ENCODE results near the gene CDK15. TPM values are rescaled to one million over a fixed set of nuclear protein-coding genes. Genes with fewer than 3 reads are reported as not detected.
"Not testable (repeated sequence)": the region's sequence is repeated elsewhere in the genome, so short reads cannot be mapped to it uniquely, and the experiment has no call there.

The CDK15 gene
- total RNA-seq, 6 experiments from 2014 or later = not detected

- intact Hi-C loops (cut with DNase I) = no loop called here
- Histone ChIP-seq H3K4me3 (no peak overlapping the region), H3K9me3 (no peaks in the 10 kb centered on the region), H3K27me3 (no peaks in the 10 kb centered on the region), H3K36me3 (no peaks in the 10 kb centered on the region), H3K27ac (no peak overlapping the region), H3K4me1 (no peaks in the 10 kb centered on the region)
- DNase-seq = no peak
- no peak for TF ChIP-seq CTCF (IDR thresholded peaks at IDR 0.05)
- no peak for TF ChIP-seq POLR2A (IDR thresholded peaks at IDR 0.05)
- ATAC-seq = no peak
These were observed 9.9 kb upstream of the CDK15 start for GRCh38 chr2:201796478-201796865.

- H3K4me1 ChIP-seq = no peaks in the 10 kb centered on the region
- WGBS (ENCODE audit: insufficient coverage, low coverage, low lambda C conversion rate, missing lambda C conversion rate) = 61% methylated on average over 5 of the region's 5 CpGs
- TF ChIP-seq CTCF (IDR thresholded peaks at IDR 0.05) = no peak
- TF ChIP-seq POLR2A (IDR thresholded peaks at IDR 0.05) = no peak
- ATAC-seq (no peak), DNase-seq (no peak)
- H3K4me3 ChIP-seq = no peak overlapping the region
- intact Hi-C loops (cut with DNase I) = no loop called here
- H3K27me3 ChIP-seq = no peaks in the 10 kb centered on the region
- no peaks in the 10 kb centered on the region for H3K36me3 ChIP-seq
- no peaks in the 10 kb centered on the region for H3K9me3 ChIP-seq
- no peak overlapping the region for H3K27ac ChIP-seq
These were observed 9.0 kb upstream of the CDK15 start for GRCh38 chr2:201797175-201797840.

- ATAC-seq = no peak
- WGBS (ENCODE audit: insufficient coverage, low coverage, low lambda C conversion rate, missing lambda C conversion rate) = 68% methylated on average over 5 of the region's 7 CpGs
- no peak for DNase-seq
- TF ChIP-seq CTCF (IDR thresholded peaks at IDR 0.05) (no peak), POLR2A (IDR thresholded peaks at IDR 0.05) (no peak)
- Histone ChIP-seq H3K27me3 (no peaks in the 10 kb centered on the region), H3K36me3 (no peaks in the 10 kb centered on the region), H3K4me3 (no peak overlapping the region), H3K9me3 (no peaks in the 10 kb centered on the region), H3K4me1 (no peaks in the 10 kb centered on the region), H3K27ac (no peak overlapping the region)
- intact Hi-C loops (cut with DNase I) = no loop called here
These were observed 8.0 kb upstream of the CDK15 start for GRCh38 chr2:201798252-201798913.

GRCh38 chr2:201798914-201799285 lies 7.4 kb upstream of the CDK15 start:
- ATAC-seq; intact Hi-C loops (cut with DNase I); H3K27ac ChIP-seq; H3K36me3 ChIP-seq; H3K9me3 ChIP-seq; H3K4me3 ChIP-seq; DNase-seq; H3K4me1 ChIP-seq; H3K27me3 ChIP-seq: not testable (repeated sequence)
- 45% methylated on average over 2 of the region's 2 CpGs for WGBS (ENCODE audit: insufficient coverage, low coverage, low lambda C conversion rate, missing lambda C conversion rate)

GRCh38 chr2:201807452-201807999 lies 1.2 kb downstream of the CDK15 start:
- DNase-seq (no peak), ATAC-seq (no peak)
- Histone ChIP-seq H3K4me1 (no peaks in the 10 kb centered on the region), H3K27me3 (no peaks in the 10 kb centered on the region), H3K27ac (no peak overlapping the region), H3K4me3 (no peak overlapping the region), H3K36me3 (no peaks in the 10 kb centered on the region), H3K9me3 (no peaks in the 10 kb centered on the region)
- TF ChIP-seq POLR2A (IDR thresholded peaks at IDR 0.05) (no peak), CTCF (IDR thresholded peaks at IDR 0.05) (no peak)
- intact Hi-C loops (cut with DNase I) = no loop called here
- WGBS (ENCODE audit: insufficient coverage, low coverage, low lambda C conversion rate, missing lambda C conversion rate) = 59% methylated on average over 8 of the region's 8 CpGs

Measured in right lobe of liver (tissue), 6 donors.